ENCODE measurements around the gene BICC1. TPM values are rescaled to one million over a fixed set of nuclear protein-coding genes. Genes with fewer than 3 reads are reported as not detected.

Gene BICC1
- total RNA-seq, 1 experiment from 2014 or later: 0.57 TPM

GRCh38 chr10:58712982-58713381 is 200.3 kb downstream of the BICC1 start:
- Histone ChIP-seq H3K18ac (ENCODE audit: insufficient read length, low read depth, low read length) (no peak overlapping the region), H3K14ac (ENCODE audit: insufficient read depth, low read length) (no peak overlapping the region), H3K23me2 (ENCODE audit: insufficient read length, low read depth, low read length, poor library complexity, severe bottlenecking) (no peaks in the 10 kb centered on the region), H2BK12ac (ENCODE audit: insufficient read length, low read depth, low read length) (no peak overlapping the region), H4K91ac (ENCODE audit: insufficient read length, low read depth, low read length) (no peak overlapping the region), H3K9me3 (ENCODE audit: control insufficient read depth, low read depth, low read length) (no peaks in the 10 kb centered on the region), H3K4me2 (ENCODE audit: insufficient read depth, insufficient read length, low read length) (no peak overlapping the region), H3K79me2 (ENCODE audit: insufficient read depth, low read length) (no peaks in the 10 kb centered on the region), H3K79me1 (ENCODE audit: insufficient read depth, low read depth, low read length, poor library complexity, severe bottlenecking) (no peaks in the 10 kb centered on the region), H3K4ac (ENCODE audit: low read depth, low read length) (no peak overlapping the region), H2BK20ac (ENCODE audit: low read depth, low read length, poor library complexity, severe bottlenecking) (no peak overlapping the region), H3K23ac (ENCODE audit: insufficient read length, low read depth, low read length) (no peak overlapping the region), H2AFZ (ENCODE audit: low read length) (no peak overlapping the region), H3K56ac (ENCODE audit: insufficient read length, low read depth, low read length) (no peak overlapping the region), H2AK5ac (ENCODE audit: insufficient read length, low read length) (no peak overlapping the region), H3K27me3 (ENCODE audit: insufficient read depth, low read length) (no peaks in the 10 kb centered on the region), H2BK120ac (ENCODE audit: low read depth, low read length, poor library complexity, severe bottlenecking) (no peak overlapping the region), H4K20me1 (ENCODE audit: control insufficient read depth, insufficient read depth, insufficient read length) (no peaks in the 10 kb centered on the region), H2BK15ac (ENCODE audit: low read depth, low read length) (no peak overlapping the region), H3T11ph (ENCODE audit: low read length) (no peak overlapping the region), H3K4me1 (ENCODE audit: insufficient read depth, low read length) (no peaks in the 10 kb centered on the region), H2BK5ac (ENCODE audit: insufficient read length, low read length) (no peak overlapping the region), H3K9ac (ENCODE audit: extremely low read depth, insufficient read length, low read length) (no peak overlapping the region), H4K8ac (replicated peaks; ENCODE audit: insufficient read length, low read depth, low read length) (no peak overlapping the region), H4K5ac (ENCODE audit: insufficient read length, low read depth, low read length) (no peak overlapping the region), H3K27ac (ENCODE audit: insufficient read length, low read depth, low read length) (no peak overlapping the region)
- H3K27ac Mint-ChIP-seq: no peak overlapping the region
- H3K27me3 Mint-ChIP-seq (ENCODE audit: low read depth): no peaks in the 10 kb centered on the region; the same call in 1 of the 2 replicates
- H3K9me3 Mint-ChIP-seq: no peaks in the 10 kb centered on the region
- TF ChIP-seq CTCF (conservative IDR thresholded peaks at IDR 0.05): peak; percentile 58
- H3K36me3 Mint-ChIP-seq (ENCODE audit: insufficient read depth in 1 of 3, low read depth in 3 of 3): no peaks in the 10 kb centered on the region; a peak in 2 of 7 replicates
- no peak overlapping the region for H3K4me3 Mint-ChIP-seq
- no CpG with 5 or more reads among the region's 1 CpG for WGBS (ENCODE audit: extremely low coverage, insufficient read length, low lambda C conversion rate)
- H3K4me1 Mint-ChIP-seq: peaks cover 0 to 3% of the 10 kb centered on the region in 2 experiments; a peak in 1 of 4 replicates
- DNase-seq: no peak

Data from H9 (cell line).